ENCODE measurements around the gene SKIC2.
A peak's percentile ranks its signal among the peaks of the same experiment; 100 is the strongest.
"Not testable (repeated sequence)": the region's sequence is repeated elsewhere in the genome, so short reads cannot be mapped to it uniquely, and the experiment has no call there.

SKIC2 gene

DNA sequence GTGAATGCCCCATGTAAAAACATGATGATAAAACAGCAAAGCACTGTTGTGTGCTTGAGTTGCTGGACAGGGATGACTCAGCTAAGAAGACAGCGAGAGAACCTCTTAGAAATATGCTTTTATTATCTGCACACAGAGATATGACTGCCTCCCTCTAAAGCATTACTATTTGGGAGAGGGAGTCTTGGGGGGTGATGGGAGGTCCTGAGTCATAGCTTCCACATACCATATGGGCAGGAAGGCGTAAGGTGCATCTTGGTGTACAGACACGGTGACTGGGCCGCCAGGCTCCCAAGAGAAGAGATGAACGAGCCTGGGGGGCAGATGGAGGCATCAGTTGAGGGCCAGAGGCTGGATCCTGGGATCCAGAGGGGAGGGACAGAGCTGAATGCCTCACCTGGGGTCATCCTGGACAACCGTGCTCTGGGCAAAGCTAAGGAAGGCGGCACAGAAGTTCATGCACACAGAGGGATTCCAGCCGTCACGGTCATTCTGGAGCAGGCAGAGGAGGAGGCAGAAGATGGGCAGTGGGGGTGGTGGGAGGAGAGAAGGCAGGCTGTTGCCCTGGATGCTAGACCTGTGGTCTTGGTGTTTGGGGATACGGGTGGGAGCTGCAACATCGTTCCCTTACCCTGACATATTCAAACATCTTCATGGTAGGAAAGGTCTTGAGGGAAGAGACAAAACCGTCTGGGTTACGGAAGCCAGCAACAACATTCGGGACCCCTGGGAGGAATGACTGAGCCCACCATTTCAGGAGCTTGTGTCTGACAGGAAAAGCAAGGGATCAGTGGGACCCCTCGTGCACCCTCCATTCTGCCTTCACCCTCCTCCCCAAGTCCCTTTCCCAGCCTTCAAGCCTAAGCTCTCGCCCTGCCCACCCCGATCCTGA lies 11.0 kb downstream of the SKIC2 start:
- no peak for DNase-seq

DNA sequence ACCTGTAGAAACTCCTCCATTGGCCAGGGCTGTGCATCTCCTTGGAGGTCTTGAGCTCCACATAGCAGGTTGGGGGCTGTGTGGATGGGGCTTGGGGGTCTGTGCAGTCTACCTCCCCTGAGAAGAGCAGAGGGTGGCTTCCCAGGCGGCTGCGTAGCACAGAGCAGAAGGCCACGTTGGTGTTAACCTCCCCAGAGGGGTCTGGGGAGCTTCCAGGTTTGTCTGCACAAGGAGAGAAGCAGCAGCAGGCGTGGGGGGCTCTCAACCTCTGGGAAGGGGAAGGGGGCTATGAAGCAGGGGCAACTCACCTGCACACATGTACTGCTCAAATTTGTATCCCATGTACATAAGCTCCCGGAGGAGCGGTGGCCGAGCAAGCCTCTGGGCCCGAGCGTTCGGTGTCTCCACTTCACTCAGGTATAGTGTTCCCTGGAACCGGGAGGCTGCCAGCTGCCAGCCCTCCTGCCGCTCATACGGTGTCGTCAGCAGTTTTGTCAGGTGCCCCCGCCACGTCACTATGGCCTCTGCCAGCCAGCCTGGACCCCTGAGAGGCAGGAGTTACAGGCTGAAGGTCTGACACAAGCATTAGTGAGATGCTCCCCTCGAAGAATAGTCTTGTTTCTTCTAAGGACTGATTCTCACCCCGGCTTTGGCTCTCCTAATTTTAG lies 11.8 kb downstream of the SKIC2 start:
- DNase-seq: peak; percentile 34

DNA sequence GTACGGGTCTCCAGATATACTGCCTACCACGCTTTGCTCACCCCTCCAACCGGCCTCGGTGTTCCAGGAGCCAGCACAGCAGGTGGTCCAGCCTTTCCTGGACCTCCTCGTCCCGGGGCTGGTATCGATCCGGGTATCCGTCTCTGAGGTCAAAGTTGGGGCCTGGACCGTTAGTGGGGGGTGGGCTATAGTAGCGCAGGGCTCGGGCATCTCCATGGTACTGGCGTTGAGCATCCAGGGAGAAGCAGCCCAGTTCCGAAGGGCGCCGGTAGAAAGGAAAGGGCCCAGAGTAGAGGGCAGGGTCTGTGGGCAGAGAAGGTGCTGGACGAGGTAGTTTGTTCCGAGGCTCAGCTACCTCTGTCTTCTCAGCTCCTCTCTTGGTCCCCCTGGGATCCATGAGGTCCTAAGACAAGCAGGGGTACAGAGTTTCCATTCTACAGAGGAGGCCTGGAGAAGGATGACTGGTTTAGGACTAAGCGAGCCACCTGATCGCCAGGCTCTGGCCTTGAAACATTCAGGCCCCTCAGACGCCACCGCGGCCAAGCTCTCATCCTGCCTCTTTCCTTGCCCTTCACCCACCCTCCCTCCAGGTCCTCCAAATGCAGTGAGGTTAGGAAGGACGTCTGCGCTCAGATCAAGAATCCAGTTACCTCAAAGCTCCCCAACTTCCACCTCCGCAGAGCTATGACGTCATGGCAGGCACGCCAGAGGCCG lies 12.5 kb downstream of the SKIC2 start:
- no peak for DNase-seq

DNA sequence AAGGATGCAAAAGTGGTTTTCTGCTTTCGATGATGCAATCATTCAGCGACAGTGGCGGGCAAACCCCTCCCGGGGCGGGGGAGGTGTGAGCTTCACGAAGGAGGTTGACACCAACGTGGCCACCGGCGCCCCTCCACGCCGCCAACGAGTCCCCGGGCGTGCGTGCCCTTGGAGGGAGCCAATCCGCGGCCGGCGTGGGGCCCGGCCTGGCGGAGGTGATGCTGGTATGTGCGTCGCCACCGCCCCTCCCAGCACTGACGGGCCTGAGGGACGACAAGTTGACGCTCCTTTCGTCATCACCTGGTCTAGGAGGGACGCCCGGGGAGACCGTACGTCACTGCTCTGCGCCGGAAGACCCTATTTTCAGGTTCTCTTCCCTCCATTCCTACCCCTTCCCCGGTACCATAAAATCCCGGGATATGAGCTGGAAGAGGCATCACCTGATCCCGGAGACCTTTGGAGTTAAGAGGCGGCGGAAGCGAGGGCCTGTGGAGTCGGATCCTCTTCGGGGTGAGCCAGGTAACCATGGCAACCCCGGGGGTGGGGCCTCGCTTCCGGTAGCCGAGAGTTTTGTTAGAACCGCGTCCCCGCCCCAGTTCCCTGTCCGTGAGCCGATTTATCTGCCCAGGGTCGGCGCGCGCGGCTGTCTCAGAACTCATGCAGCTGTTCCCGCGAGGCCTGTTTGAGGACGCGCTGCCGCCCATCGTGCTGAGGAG lies 13.2 kb downstream of the SKIC2 start, which contains the start of gene DXO:
TSS of gene DXO (minus strand) at position 146 of the 716 bp plus-strand sequence. CDS start 463 bp downstream, outside the sequence.
- peak; percentile 100 for DNase-seq

DNA sequence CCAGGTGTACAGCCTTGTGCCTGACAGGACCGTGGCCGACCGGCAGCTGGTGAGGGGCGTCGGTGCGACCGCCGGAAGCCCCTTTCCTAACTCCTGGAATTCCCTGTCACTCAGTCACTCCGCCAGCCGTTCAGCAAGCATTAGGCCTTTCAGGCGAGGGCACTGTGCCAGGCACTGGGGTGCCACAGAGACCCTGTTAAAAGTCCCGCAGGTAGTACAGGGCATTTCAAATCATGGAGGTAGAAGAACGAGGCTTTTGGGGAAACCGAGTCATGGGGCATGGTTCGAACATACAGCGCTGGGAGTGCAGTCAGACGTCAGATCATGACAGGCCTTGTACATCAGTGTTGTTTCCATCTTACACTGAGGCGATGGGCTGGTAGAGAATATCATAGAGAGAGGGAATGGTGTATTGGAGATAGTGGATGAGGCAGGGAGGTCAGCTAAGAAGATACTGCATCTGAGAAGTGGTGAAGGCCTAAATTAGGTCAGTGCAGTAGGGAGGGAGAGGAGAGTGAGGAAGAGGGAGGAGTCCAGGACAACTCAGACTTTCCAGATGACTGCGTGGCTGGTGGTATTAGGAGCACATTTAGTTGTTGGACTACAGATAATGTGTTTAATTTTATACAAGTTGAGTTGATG lies 13.9 kb downstream of the SKIC2 start:
- no peak for DNase-seq

DNA sequence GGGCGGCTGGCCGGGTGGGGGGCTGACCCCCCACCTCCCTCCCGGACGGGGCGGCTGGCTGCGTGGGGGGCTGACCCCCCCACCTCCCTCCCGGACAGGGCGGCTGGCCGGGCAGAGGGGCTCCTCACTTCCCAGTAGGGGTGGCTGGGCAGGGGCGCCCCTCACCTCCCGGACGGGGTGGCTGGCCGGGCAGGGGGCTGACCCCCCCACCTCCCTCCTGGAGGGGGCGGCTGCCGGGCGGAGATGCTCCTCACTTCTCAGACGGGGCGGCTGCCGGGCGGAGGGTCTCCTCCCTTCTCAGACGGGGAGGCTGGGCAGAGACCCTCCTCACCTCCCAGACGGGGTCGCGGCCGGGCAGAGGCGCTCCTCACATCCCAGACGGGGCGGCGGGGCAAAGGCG lies 17.1 kb downstream of the SKIC2 start:
- not testable (repeated sequence) for DNase-seq

DNA sequence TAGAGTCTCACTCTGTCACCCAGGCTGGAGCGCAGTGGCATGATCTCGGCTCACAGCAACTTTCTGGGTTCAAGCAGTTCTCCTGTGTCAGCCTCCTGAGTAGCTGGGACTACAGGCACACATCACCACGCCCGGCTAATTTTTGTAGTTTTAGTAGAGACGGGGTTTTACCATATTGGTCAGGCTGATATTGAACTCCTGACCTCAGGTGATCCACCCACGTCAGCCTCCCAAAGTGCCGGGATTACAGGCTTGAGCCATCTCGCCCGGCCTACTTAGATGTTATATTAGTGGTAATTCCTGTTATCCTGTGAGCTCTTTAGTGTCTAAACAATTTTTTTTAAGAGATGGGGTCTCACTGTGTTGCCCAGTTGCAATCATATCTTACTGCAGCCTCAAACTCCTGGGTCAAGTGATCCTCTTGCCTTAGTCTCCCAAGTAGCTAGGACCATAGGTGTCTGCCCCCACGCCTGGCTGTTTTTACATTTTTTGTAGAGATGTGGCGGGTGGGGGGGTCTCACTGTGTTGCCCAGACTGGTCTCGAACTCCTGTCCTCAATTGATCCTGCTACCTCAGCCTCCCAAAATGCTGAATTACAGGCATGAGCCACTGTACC lies 18.9 kb downstream of the SKIC2 start:
- DNase-seq: no peak

DNA sequence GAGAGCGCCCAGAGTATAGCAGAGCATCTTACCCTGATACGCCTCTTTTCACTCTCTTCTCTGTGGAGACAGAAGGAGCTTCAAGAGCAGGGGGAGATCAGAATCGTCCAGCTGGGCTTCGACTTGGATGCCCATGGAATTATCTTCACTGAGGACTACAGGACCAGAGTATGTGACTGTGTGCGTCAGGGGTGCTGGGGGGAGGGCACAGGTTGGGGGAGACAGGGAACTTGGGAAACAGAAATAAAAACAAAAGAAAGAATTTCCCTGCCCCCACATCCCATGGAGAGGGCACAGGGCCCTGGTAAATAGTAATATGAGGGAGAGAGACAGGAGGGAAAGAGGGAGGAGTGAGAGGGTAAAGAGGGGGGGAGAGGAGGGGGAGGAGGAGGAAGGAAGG lies 19.9 kb downstream of the SKIC2 start:
- DNase-seq: no peak

DNA sequence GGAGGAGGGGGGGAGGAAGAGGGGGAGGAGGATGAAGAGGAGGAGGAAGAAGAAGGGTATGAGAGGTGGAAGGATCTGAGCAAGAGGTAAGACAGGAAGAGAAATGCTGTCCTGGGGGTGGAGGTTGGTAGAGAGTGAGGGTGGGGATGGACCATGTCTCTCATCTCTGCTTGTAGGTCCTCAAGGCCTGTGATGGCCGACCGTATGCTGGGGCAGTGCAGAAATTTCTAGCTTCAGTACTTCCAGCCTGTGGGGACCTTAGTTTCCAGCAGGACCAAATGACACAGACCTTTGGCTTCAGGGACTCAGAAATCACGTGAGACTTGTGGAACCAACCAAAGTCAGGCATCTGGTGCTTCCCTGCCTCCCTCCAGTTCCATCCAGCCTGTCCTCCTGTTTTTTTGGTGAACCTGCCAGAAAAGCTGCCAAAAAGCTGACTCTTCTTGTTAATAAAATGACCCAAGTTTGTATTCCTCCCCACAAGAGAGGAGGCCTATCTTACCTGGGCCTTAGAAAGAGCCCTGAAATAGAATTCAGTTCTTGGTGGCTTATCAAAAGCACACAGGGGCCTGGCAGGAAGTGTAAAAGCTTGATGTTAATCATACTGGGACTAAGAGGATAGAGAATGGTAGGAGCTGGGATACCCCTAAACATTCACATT lies 20.4 kb downstream of the SKIC2 start:
- DNase-seq: no peak

DNA sequence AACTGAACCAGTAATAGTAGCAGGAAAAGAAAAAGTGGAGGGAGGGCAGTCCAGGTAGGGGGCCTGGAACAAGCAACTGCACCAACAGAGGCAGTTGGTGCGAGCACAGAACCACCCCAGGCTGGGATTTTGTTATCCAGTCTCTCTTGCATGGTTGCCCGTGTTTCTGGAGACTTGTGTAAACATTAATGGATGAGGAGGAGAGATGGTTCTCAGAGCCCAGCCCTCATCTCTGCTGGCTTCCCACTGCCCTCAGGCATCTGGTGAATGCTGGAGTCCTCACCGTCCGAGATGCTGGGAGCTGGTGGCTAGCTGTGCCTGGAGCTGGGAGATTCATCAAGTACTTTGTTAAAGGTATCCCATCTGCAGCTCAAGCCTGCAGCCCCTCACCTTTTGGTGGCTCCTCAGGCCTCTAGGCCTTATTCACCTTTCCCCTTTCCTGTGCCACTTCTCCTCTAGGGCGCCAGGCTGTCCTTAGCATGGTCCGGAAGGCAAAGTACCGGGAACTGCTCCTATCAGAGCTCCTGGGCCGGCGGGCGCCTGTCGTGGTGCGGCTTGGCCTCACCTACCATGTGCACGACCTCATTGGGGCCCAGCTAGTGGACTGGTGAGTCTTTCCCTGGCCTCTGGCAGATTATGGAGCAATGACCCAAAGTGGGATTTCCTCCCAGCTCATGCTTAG lies 21.4 kb downstream of the SKIC2 start:
- DNase-seq: not testable (repeated sequence)

DNA sequence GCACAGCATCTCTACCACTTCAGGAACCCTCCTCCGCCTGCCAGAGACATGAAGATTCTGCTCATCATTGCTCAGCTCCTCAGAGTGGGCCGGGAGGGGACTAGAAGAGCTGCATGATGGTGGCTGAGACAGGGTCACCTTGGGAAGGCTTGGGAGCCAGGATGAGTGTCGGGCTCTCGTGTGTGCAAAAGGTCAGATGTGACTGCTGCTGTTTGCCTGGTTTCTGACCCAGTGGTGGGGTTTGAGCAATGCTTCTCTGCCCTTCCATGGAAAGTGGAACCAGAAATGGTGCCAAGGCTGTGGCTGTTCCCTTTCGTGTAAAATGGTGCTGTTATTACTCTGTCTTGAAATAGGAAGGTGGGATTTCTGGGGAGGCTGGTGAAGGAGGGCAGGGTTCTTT lies 22.0 kb downstream of the SKIC2 start:
- DNase-seq: not testable (repeated sequence)

DNA sequence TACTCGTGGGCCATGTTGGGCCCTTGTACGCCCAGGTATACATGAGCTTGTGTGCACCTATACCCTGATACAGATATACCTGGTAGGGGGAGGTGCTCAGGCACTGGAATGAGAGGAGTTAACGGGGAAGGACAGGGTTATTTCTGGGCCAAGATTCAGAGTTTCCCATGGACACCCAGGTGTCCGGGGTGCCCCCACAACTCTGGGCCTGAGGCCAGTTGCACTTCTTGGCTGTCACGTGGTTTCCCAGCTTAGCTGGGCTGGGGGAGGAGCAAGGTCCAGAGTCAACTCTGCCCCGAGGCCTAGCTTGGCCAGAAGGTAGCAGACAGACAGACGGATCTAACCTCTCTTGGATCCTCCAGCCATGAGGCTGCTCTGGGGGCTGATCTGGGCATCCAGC lies 22.8 kb downstream of the SKIC2 start, which contains the start of gene C4A:
TSS of gene C4A (plus strand) at position 314 of the 400 bp plus-strand sequence. CDS start at position 365, 51 bp downstream.
- not testable (repeated sequence) for DNase-seq

DNA sequence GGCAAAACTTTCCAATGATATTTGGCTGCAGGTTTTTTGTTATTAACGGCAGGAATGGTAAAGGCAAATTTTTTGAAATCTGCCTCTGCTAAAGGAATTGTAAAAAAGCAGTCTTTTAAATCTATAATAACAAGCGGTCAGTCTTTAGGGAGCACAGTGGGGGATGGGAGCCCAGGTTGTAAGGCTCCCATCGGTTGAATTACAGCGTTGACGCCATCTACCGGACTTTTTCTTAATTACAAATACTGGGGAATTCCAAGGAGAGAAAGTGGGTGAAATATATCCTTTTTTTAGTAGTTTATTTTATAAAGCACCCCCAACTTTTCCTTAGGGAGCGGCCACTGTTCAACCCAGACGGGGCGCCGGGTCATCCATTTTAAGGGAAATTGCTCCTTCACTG lies 30.4 kb downstream of the SKIC2 start:
- DNase-seq: not testable (repeated sequence)

DNA sequence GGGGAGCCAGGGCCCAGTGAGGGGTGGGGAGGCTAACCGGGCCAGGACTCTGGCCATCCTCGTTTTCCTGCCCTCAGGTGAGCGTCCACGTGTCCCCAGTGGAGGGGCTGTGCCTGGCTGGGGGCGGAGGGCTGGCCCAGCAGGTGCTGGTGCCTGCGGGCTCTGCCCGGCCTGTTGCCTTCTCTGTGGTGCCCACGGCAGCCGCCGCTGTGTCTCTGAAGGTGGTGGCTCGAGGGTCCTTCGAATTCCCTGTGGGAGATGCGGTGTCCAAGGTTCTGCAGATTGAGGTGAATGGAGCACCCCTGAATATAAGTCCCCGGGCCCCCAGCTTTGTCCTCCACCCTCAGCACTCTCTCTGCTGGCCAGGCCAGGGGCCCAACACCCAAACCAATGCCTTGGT lies 35.4 kb downstream of the SKIC2 start:
- not testable (repeated sequence) for DNase-seq

DNA sequence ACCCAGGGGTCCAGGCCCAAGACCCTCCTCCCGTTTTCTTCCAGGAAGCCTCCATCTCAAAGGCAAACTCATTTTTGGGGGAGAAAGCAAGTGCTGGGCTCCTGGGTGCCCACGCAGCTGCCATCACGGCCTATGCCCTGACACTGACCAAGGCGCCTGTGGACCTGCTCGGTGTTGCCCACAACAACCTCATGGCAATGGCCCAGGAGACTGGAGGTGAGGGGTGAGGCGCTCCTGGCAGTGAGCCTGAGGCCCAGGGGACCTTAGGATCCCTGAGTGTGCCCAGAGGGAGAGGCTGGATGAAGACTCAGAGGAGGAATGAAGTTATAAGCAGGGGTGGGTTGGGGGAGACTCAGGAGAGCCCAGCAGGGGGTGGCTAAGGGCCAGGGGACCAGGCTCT lies 37.4 kb downstream of the SKIC2 start:
- DNase-seq: not testable (repeated sequence)

DNA sequence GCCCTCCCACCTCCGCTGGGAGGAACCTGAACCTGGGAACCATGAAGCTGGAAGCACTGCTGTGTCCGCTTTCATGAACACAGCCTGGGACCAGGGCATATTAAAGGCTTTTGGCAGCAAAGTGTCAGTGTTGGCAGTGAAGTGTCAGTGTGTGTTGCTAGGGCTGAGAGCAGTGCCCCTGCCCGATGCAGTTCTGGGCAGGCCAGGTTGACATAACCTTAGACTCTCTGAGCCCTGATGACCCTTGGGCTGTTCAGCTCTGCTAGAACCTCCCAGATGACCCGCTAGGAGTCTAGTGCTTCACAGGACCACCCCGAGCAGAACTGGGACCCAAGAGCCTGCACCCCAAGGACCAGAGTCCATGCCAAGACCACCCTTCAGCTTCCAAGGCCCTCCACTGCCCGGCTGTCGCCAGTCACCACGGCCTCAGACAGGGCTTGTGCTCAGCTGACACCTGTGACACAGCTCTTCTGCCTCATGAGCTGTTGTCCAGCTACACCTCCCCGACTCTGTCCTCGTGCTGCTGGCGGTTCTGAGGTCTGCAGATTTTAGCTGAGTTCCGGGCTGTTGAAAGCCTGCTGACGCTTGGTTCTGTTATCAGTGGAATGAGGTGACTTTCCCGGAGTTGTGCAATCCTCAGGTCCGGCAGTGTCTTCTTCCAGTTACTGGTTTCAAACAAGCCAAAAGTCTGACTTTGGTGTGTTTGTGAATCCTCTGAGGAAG lies 43.7 kb downstream of the SKIC2 start:
- DNase-seq: not testable (repeated sequence)

DNA sequence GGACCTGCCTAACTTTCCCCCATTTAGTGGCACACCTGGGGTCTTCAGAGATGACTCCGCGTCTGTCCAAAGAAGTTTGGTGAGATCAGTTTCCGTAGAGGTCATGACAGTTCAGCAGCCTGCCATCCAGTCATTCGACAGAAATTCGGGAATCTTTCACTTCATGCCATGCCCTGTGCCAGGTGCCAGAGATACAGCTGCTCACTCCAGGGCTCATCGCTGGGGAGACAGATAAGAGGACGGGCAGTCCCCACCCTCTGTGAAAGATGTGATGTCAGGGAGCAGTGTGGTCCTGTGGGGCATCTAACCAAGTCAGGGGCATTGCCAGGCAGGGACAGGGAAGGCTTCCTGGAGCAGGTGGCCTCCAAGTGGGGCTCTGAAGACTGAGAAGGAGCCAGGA lies 44.3 kb downstream of the SKIC2 start:
- DNase-seq: not testable (repeated sequence)

DNA sequence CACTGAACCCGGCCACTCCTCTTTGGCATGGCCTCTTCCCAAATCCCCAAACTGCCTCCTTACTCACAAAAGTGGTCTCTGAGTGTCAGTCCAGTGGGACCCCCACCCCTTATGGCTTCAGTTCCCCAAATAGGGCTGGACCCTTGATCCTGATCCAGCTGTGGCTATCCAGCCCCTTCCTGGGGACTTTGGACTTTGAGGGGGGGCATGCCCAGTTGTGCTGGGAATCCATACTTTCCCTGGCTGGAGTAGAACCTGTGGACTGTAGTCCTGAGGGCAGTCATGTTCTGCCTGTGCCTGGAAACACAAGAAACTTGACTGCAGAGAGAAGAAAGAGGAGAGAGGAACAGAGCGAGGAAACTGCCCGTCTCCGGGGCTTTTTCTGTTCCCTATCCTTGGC lies 45.4 kb downstream of the SKIC2 start:
- DNase-seq: not testable (repeated sequence)

DNA sequence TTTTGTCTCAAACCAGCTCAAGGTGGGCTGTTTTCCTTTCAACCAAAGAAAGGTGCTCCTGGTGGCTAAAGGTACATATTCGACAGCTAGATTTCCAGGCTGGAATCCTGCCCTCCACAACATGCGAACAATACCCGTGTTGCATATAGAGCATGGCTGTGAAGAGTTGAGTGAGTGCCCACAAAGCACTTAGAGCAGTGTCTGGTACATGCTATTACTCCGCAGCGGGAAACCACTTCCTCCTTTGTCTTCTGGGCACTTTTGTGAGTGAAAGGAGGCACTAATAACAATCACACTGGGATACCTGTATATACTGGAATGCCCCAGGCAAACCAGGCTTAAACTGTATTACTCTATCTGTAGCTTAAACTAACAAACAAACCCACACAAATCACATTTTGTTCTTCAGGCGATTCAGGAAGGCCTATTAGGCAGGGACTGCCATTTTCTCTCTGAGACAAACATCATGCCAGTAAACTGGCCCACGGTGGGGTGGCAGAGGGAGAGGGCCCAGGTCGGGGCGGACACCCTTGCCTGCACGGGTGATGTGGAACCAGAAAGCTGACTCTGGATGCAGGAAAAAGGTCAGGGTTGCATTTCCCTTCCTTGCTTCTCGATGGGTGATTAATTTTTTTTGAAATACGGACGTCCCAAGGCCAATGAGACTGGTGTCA lies 46.0 kb downstream of the SKIC2 start:
- peak; percentile 32 for DNase-seq

Data from NCI-H345 (cell line).